Psoas muscle (tissue), 8 donors: ENCODE results near the gene LPP. TPM values are rescaled to one million over a fixed set of nuclear protein-coding genes. Genes with fewer than 3 reads are reported as not detected.

Experiments used
- ATAC-seq, 4 donors: fragments of 200-7000 bp; cut with Tn5 transposase; one replicate each; pipeline ENCODE4 v1.9.1; 2020; ENCODE audit warnings: moderate library complexity in 3 of 4, mild to moderate bottlenecking in 2 of 4
- DNase-seq, 2 donors: peaks; one replicate each; pipeline ENCODE4 v3.0.0-alpha.2; 2020
- H3K27ac ChIP-seq: fragments of 200-600 bp; one replicate; pipeline ENCODE4 v1.8.0; 2022
- H3K27me3 ChIP-seq, 3 donors: fragments of 200-600 bp in 1 of 3; one replicate each; pipeline versions ENCODE4 v1.6.1 to v1.8.0; 2013 to 2022; ENCODE audit warnings: low read length in 2 of 3, mild to moderate bottlenecking in 2 of 3, moderate library complexity in 1 of 3; ENCODE audit not compliant: insufficient read depth in 3 of 3
- H3K36me3 ChIP-seq, 2 donors: fragments of 200-600 bp in 1 of 2; one replicate each; pipeline versions ENCODE4 v1.6.1 to v1.8.0; 2013 to 2022; ENCODE audit warnings: low read depth in 1 of 2, mild to moderate bottlenecking in 1 of 2, moderate library complexity in 1 of 2; ENCODE audit not compliant: insufficient read depth in 1 of 2
- H3K4me1 ChIP-seq: fragments of 200-600 bp; one replicate; pipeline ENCODE4 v1.8.0; 2022
- H3K4me3 ChIP-seq: fragments of 200-600 bp; one replicate; pipeline ENCODE4 v1.8.0; 2022; ENCODE audit warnings: mild to moderate bottlenecking
- H3K9me3 ChIP-seq: fragments of 200-600 bp; one replicate; pipeline ENCODE4 v1.8.0; 2022
- WGBS, 3 donors: extraction: QIAGEN DNeasy Blood & Tissue Kit; methylation state at CpG; one replicate each; pipeline versions ENCODE4 v1.1.6 to v1.1.7; 2013; 5-methylcytosine and 5-hydroxymethylcytosine counted together
- intact Hi-C, 2 donors: fragments of 100-400 bp; cut with DNase I; formaldehyde crosslinking; loops; one replicate each; pipeline versions ENCODE4 v1.11.0 to v1.14.2; 2022
- polyA plus RNA-seq, 3 donors: library from polyadenylated mRNA; stranded (reverse); fragments of 200-250 nt; gene quantifications; one replicate each; pipeline ENCODE4 v1.2.3, GENCODE V29; 2013
- total RNA-seq, 4 donors: library from RNA; stranded (reverse); fragmentation: NEBNext Ultra II Directional in 2 of 4; extraction: Animal tissue kit (Norgen Biotek cat#: 25700) in 2 of 4; gene quantifications; one replicate each; pipeline versions ENCODE4 v1.2.1 to v1.2.4, GENCODE V29; 2021 to 2023
- TF ChIP-seq, protein P1 (sequence below): fragments of 200-600 bp; IDR thresholded peaks from one replicate; pipeline ENCODE4 v1.8.0; 2022; ENCODE audit warnings: antibody characterized with exemption
- donor health status: healthy with polysubstance abuse.
- donor health status: DM: no; HTN: no; CAD: no; lungs with moderate emphysema.
- donor health status: Bipolar disorder and iron deficiency.
- donor health status: healthy.
- donor health status: DM: yes; HTN: yes; CAD: no.
- donor health status: DM: no; HTN: no; CAD: no.
- donor health status: DM: no; HTN: no; CAD: no.
- donor health status: DM: yes; HTN: yes; CAD: no.

LPP gene
- total and polyA plus RNA-seq, 7 donors = 2.6 to 80.3 (median 42.8) TPM

DNA sequence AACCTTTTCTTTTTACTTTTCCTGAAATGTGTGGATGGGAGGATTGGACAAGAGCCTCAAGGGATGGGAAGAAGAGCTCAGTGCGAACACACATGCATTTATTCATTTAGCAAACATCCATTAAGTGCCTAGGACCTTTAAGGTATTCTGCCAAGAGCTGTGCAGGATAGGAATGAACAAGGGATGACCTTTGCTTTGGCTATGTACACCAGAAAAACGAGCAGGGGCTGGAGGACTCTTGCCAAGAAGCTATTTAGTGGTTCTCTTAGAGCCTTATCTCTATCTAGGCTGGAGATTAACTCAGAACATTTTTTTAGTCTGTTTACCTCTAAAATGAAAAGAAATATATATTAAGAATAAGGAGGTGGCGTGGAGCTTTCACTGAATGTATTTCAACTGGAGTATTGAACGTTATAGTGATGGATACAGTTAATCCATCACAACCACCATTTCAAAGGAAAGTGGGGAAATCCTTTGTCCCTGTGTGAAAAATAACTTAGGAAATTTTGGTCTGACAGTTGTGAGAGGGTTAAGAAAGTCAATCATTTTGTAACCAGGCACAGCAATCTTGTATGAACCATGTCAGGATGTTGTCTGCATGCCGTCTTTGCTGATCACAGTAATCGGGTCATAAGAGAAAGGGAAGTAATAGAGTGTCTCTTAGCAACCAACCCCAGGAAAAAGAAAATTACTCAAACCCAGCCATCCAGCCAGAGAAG is 279.0 kb downstream of the LPP start:
- H3K36me3 ChIP-seq = no peaks in the 10 kb centered on the region
- TF ChIP-seq, protein P1, sequence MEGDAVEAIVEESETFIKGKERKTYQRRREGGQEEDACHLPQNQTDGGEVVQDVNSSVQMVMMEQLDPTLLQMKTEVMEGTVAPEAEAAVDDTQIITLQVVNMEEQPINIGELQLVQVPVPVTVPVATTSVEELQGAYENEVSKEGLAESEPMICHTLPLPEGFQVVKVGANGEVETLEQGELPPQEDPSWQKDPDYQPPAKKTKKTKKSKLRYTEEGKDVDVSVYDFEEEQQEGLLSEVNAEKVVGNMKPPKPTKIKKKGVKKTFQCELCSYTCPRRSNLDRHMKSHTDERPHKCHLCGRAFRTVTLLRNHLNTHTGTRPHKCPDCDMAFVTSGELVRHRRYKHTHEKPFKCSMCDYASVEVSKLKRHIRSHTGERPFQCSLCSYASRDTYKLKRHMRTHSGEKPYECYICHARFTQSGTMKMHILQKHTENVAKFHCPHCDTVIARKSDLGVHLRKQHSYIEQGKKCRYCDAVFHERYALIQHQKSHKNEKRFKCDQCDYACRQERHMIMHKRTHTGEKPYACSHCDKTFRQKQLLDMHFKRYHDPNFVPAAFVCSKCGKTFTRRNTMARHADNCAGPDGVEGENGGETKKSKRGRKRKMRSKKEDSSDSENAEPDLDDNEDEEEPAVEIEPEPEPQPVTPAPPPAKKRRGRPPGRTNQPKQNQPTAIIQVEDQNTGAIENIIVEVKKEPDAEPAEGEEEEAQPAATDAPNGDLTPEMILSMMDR = no peak
- intact Hi-C loops = no loop called here
- 36 to 58% (median 41%) methylated on average over 6 of the region's 6 CpGs for whole genome bisulfite sequencing, 3 donors
- no peaks in the 10 kb centered on the region for H3K27me3 ChIP-seq
- DNase-seq (no peak), ATAC-seq (peak in 3 of 4 donors; percentile 42 to 70 (median 48))
- no peaks in the 10 kb centered on the region for H3K9me3 ChIP-seq
- peak overlapping the region; percentile 31 for H3K27ac ChIP-seq
- H3K4me1 ChIP-seq = peaks cover 40% of the 10 kb centered on the region
- H3K4me3 ChIP-seq = no peak overlapping the region

DNA sequence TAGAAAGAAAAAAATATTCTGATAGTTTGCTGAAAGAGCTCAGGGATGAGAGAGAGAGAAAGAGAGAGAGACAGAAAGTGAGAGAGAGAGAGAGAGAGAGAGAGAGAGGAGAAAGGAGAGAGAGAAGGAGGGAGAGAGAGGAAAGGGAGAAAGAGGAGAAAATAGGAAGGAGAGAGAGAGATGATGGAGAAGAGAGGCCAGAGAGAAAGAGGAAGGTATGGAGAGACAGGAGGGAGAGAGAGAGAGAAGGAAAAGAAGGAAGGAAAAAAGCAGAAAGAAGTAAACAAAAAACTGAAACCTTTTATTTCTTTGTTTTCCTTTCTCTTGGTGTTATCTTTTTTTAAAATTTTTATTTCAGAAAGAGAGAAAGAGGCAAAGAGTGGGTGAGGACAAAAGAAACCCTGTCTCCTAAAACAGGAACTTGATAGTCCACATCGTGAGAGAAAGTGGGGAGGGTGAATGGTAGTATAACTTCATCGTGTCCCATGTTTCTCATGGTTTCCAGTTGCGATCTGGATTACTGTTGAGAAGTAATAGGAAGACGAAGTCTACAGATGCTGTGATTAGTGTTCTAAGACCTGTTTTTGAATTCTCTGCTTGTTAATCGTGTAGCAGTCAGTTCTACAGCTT is 279.7 kb downstream of the LPP start:
- ATAC-seq (peak in 1 of 4 donors; percentile 35), DNase-seq (no peak)
- WGBS, 3 donors = 59 to 86% (median 70%) methylated on average over 5 of the region's 5 CpGs
- TF ChIP-seq, protein P1 = no peak
- H3K36me3 ChIP-seq = no peaks in the 10 kb centered on the region
- no peak overlapping the region for H3K27ac ChIP-seq
- peaks cover 41% of the 10 kb centered on the region for H3K4me1 ChIP-seq
- H3K27me3 ChIP-seq = no peaks in the 10 kb centered on the region
- no peaks in the 10 kb centered on the region for H3K9me3 ChIP-seq
- intact Hi-C loops = no loop called here
- H3K4me3 ChIP-seq = no peak overlapping the region

DNA sequence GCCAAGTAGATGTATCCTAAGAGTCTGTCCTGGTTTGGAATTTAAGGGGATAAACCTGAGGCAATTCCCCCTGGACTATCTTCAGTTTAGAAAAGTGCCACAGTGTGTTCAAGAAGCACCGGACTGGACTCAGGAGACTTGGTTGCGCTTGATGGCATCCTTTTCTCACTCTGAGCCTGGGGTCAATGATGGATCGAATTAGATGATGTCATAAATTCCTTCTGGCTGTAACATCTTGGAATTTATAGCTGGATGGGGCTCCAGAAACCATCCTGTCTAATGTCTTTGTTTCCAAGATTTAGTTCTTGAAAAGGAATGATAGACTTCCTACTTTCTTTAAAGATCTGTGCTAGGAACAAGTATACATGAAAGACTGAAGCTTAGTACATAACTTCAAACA is 280.6 kb downstream of the LPP start:
- TF ChIP-seq, protein P1 = no peak
- H3K27ac ChIP-seq = no peak overlapping the region
- H3K27me3 ChIP-seq = no peaks in the 10 kb centered on the region
- H3K9me3 ChIP-seq = no peaks in the 10 kb centered on the region
- intact Hi-C loops = no loop called here
- no peak for ATAC-seq
- DNase-seq = no peak
- peaks cover 50% of the 10 kb centered on the region for H3K4me1 ChIP-seq
- H3K4me3 ChIP-seq = no peak overlapping the region
- no peaks in the 10 kb centered on the region for H3K36me3 ChIP-seq
- WGBS, 3 donors = 90 to 92% (median 91%) methylated on average over 3 of the region's 3 CpGs

DNA sequence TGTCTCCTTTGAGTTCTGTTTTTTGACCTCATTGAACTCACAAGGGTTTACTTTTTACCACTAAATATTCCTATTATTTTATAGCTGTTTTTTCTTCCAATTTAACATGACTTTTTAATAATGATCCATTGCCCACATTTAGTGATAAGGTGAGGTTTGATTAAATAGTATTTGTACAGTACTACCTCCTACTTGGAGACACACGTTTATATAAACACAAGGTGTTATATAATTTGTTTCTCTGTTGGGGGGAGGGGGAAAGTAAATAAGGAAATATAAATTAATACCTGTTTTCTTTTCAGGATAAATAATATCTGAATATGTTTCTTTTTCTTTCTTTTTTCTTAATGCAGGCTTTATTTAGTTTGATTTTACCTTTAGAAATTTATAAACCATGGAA is 281.3 kb downstream of the LPP start:
- TF ChIP-seq, protein P1 = no peak
- intact Hi-C loops = no loop called here
- Histone ChIP-seq H3K27ac (no peak overlapping the region), H3K9me3 (no peaks in the 10 kb centered on the region), H3K36me3 (no peaks in the 10 kb centered on the region), H3K4me1 (peaks cover 52% of the 10 kb centered on the region), H3K4me3 (no peak overlapping the region), H3K27me3 (no peaks in the 10 kb centered on the region)
- DNase-seq (no peak), ATAC-seq (no peak)
- WGBS, 3 donors = 78 to 86% (median 81%) methylated on average over 1 of the region's 1 CpG
